ENCODE data around the gene CELA2A.

DNA sequence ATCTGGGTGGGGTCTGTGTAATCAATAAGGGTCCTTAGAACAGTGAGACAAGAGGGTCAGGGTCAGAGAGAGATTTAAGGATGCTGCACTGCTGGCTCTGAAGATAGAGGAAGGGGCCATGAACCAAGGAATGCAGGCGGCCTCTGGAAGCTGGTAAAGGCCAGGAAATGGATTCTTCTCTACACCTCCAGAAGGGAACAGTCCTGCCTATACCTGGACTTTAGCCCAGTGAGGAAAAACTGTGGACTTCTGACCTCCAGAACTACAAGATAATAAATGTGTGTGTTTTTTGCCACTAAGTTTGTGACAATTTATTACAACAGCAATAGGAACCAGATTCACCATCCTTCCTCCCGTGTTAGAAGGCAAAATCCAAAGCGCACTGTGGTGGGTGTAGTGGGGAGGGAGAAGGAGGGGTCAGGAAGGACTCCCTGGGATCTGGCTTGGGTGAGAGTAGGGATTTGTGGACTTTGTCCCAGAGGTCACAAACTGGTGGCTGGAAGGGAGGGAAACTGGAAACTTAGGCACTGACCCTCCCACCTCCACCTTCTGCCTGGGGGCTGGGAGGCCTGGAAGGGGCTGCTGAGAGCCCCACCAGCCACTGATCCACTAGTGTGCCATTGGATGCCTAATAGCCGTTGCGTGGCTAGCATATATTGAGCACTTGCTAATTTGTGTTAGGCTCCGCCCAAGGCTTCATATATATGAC is 5.4 kb upstream of the CELA2A start:
- TF ChIP-seq CTCF (IDR thresholded peaks at IDR 0.05) = no peak
- TF ChIP-seq POLR2A (IDR thresholded peaks at IDR 0.05) = no peak
- no peak for TF ChIP-seq EP300 (IDR thresholded peaks at IDR 0.05)

All from tibial nerve (tissue), 4 donors.